NOMO-1 treated with DMSO at 0.1 percent for 48 hours (cell line): ENCODE measurements around the gene SCTR.

ENCODE experiments used
- DNase-seq: peaks from one replicate; lab custom pipeline; 2025; ENCODE audit not compliant: unreplicated experiment; lab: John Stamatoyannopoulos, UW

The SCTR gene

GRCh38 chr2:119523383-119523951 is 816 bp downstream of the SCTR start:
- no peak for DNase-seq

GRCh38 chr2:119522671-119523070 is 1.6 kb downstream of the SCTR start:
- DNase-seq, result no peak

- no peak for DNase-seq
Observed at GRCh38 chr2:119521433-119522050, 2.7 kb downstream of the SCTR start.

GRCh38 chr2:119520696-119521432 is 3.4 kb downstream of the SCTR start:
- DNase-seq, result no peak

- no peak for DNase-seq
Observed at GRCh38 chr2:119519057-119519408, 5.2 kb downstream of the SCTR start.

GRCh38 chr2:119518401-119519056 is 5.8 kb downstream of the SCTR start:
- no peak for DNase-seq

GRCh38 chr2:119517433-119517832 is 6.8 kb downstream of the SCTR start:
- DNase-seq, result peak; percentile 82

- DNase-seq, result no peak
Observed at GRCh38 chr2:119516121-119516520, 8.2 kb downstream of the SCTR start.

GRCh38 chr2:119513832-119514231 is 10.5 kb downstream of the SCTR start:
- no peak for DNase-seq

- DNase-seq, result no peak
Observed at GRCh38 chr2:119512946-119513345, 11.3 kb downstream of the SCTR start.

GRCh38 chr2:119511989-119512388 is 12.3 kb downstream of the SCTR start:
- DNase-seq, result no peak

- DNase-seq, result no peak
Observed at GRCh38 chr2:119508756-119509155, 15.5 kb downstream of the SCTR start.

- DNase-seq, result no peak
Observed at GRCh38 chr2:119496682-119497081, 27.6 kb downstream of the SCTR start.

- DNase-seq, result no peak
Observed at GRCh38 chr2:119495948-119496347, 28.3 kb downstream of the SCTR start.

- DNase-seq, result no peak
Observed at GRCh38 chr2:119494163-119494790, 30.0 kb downstream of the SCTR start.

GRCh38 chr2:119491776-119492525 is 32.3 kb downstream of the SCTR start:
- no peak for DNase-seq

- no peak for DNase-seq
Observed at GRCh38 chr2:119490653-119491195, 33.6 kb downstream of the SCTR start.

GRCh38 chr2:119490106-119490505 is 34.2 kb downstream of the SCTR start:
- DNase-seq, result no peak

- DNase-seq, result no peak
Observed at GRCh38 chr2:119489232-119489952, 34.9 kb downstream of the SCTR start.
